GM13976 (cell line): ENCODE results near the gene ZNF837.

ENCODE experiments used
- DNase-seq: peaks from one replicate; pipeline ENCODE4 v3.0.0; 2012; ENCODE audit warnings: low spot score
- CTCF ChIP-seq: IDR thresholded peaks from 2 replicates; pipeline ENCODE4 v1.5.1; 2012; ENCODE audit warnings: borderline replicate concordance, mild to moderate bottlenecking; ENCODE audit not compliant: insufficient read depth; ENCODE audit errors: extremely low read depth, missing control alignments, control extremely low read depth
- in situ Hi-C: fragments of 300-500 bp; cut with MboI; formaldehyde crosslinking; loops from one replicate; pipeline ENCODE4 v1.12.0; 2022; ENCODE audit warnings: low sequenced_read_pairs, mixed read lengths, inconsistent platforms; ENCODE audit not compliant: unreplicated experiment

The ZNF837 gene

DNA sequence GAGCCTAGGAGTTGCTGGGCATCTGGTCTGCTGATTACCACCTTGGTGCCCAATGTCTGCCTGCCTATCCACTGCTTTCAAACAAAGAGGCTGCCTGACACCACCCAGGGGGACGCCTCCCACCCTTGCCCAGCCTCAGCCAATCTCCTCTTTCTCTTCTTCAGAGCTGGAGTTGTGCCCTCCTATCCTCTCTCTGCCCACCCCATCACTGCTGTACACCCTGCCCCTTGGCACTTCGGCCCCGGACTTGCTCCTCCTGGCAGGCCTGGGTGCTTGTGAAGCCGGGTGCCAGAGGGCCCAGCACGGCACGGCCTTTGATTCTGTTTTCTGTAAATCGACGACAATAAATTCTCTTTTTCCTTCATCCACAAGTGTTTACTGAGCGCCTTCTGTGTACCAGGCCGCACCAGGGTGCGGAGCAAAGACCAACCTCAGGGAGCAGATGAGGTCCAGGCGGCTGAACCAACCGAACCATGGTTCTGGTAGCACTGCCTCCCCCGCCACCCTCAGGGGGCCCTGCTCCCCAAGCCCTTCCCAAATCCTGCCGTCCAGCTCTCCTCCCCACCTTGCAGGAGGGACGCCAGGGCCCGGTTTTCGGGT is 19.6 kb upstream of the ZNF837 start:
- DNase-seq: no peak
- in situ Hi-C loops: no loop called here
- TF ChIP-seq CTCF: no peak

- TF ChIP-seq CTCF: no peak
- DNase-seq: no peak
- in situ Hi-C loops: no loop called here
These were observed 19.1 kb upstream of the ZNF837 start for GRCh38 chr19:58399903-58400302.

DNA sequence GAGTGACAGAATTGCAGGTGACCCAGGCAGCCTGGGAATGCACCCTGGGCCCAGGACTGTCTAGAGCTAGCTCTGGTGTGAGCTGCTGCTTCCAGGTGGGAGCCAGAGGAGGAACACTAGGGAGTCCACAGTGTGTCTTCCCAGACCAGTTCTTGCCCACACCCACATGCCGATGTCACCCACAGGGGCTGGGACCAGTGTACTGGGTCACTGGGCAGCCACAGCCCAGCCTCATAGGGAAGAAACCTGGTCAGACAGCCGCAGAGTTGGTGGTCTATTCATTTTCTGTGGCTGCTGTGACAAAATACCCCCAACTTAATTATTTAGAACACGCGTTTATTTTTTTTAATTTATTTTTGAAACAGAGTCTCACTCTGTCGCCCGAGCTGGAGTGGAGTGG is 17.7 kb upstream of the ZNF837 start:
- TF ChIP-seq CTCF: no peak
- DNase-seq: no peak
- in situ Hi-C loops: no loop called here

- no peak for TF ChIP-seq CTCF
- in situ Hi-C loops: no loop called here
- no peak for DNase-seq
These were observed 17.3 kb upstream of the ZNF837 start for GRCh38 chr19:58398087-58398486.

DNA sequence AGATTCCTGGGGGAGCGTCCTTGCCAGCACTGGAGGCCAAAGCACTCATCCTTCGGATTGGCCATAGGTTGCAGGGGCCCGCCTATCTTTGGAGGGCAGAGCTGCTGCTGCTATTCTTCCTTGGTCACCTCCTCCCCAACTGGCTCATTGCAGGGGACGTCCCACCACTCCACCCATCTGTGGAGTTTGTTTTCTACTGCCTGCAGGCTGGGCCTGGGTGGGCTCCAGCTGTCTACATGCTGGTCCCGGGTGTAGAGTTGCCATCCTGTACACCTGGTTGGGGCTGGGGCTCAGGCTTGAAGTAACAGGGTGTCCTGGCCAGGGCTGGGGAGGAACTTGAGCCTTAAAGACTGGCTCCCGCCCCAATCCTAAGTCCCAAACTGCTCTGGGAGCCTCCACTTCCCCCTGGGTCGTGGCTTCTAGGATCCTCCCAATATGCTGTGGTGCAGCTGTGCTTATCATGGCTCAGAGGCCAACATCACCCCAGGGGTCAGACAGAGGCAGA is 16.8 kb upstream of the ZNF837 start:
- no peak for TF ChIP-seq CTCF
- in situ Hi-C loops: no loop called here

GRCh38 chr19:58396691-58397532 is 16.1 kb upstream of the ZNF837 start:
- peak; percentile 21 for DNase-seq
- in situ Hi-C loops: no loop called here

More for the DNA sequence above, 16.8 kb upstream of the ZNF837 start:
- peak; percentile 20 for DNase-seq

More at GRCh38 chr19:58396691-58397532, 16.1 kb upstream of the ZNF837 start:
- no peak for TF ChIP-seq CTCF
